Tongue (tissue), 2 donors: ENCODE data around the gene MIER2. TPM values are rescaled to one million over a fixed set of nuclear protein-coding genes. Genes with fewer than 3 reads are reported as not detected.
A peak's percentile ranks its signal among the peaks of the same experiment; 100 is the strongest.

Experiments used
- DNase-seq: peaks from one replicate; pipeline ENCODE4 v3.0.0-alpha.2; 2015
- total RNA-seq: library from RNA; depleted of rRNA; stranded (reverse); fragments of >200 nt; gene quantifications from one replicate; pipeline ENCODE4 v1.2.3, GENCODE V29; 2014

Gene MIER2
- total RNA-seq, 1 donor from 2014 or later = 9.2 TPM

GRCh38 chr19:377801-378581 lies 33.4 kb upstream of the MIER2 start:
- DNase-seq = no peak

- no peak for DNase-seq
Observed at GRCh38 chr19:376111-376470, 31.5 kb upstream of the MIER2 start.

GRCh38 chr19:375395-376110 lies 31.0 kb upstream of the MIER2 start:
- no peak for DNase-seq

GRCh38 chr19:374886-375235 lies 30.3 kb upstream of the MIER2 start:
- no peak for DNase-seq

GRCh38 chr19:374183-374885 lies 29.7 kb upstream of the MIER2 start:
- no peak for DNase-seq

- no peak for DNase-seq
Observed at GRCh38 chr19:373391-374182, 29.0 kb upstream of the MIER2 start.

GRCh38 chr19:372306-372890 lies 27.8 kb upstream of the MIER2 start:
- DNase-seq = peak; percentile 94

- DNase-seq = peak; percentile 78
Observed at GRCh38 chr19:371501-372168, 27.0 kb upstream of the MIER2 start.

- DNase-seq = no peak
Observed at GRCh38 chr19:370641-371330, 26.2 kb upstream of the MIER2 start.

- no peak for DNase-seq
Observed at GRCh38 chr19:369876-370275, 25.3 kb upstream of the MIER2 start.

- DNase-seq = no peak
Observed at GRCh38 chr19:369256-369655, 24.7 kb upstream of the MIER2 start.

- no peak for DNase-seq
Observed at GRCh38 chr19:368630-369024, 24.0 kb upstream of the MIER2 start.

- DNase-seq = no peak
Observed at GRCh38 chr19:367963-368629, 23.5 kb upstream of the MIER2 start.

- no peak for DNase-seq
Observed at GRCh38 chr19:367561-367960, 23.0 kb upstream of the MIER2 start.

GRCh38 chr19:366951-367350 lies 22.4 kb upstream of the MIER2 start:
- DNase-seq = no peak

- DNase-seq = no peak
Observed at GRCh38 chr19:366205-366783, 21.7 kb upstream of the MIER2 start.

- DNase-seq = no peak
Observed at GRCh38 chr19:364496-365287, 20.1 kb upstream of the MIER2 start.

- DNase-seq = no peak
Observed at GRCh38 chr19:362683-363082, 18.1 kb upstream of the MIER2 start.

GRCh38 chr19:362154-362553 lies 17.6 kb upstream of the MIER2 start:
- DNase-seq = no peak
